NCI-H1417 treated with DMSO at 0.1 percent for 48 hours (cell line): Measurements from ENCODE around the gene LCN10.
"Not testable (repeated sequence)": the region's sequence is repeated elsewhere in the genome, so short reads cannot be mapped to it uniquely, and the experiment has no call there.

Experiments used
- DNase-seq: peaks from one replicate; lab custom pipeline; 2025; lab: John Stamatoyannopoulos, UW

Gene LCN10

DNA sequence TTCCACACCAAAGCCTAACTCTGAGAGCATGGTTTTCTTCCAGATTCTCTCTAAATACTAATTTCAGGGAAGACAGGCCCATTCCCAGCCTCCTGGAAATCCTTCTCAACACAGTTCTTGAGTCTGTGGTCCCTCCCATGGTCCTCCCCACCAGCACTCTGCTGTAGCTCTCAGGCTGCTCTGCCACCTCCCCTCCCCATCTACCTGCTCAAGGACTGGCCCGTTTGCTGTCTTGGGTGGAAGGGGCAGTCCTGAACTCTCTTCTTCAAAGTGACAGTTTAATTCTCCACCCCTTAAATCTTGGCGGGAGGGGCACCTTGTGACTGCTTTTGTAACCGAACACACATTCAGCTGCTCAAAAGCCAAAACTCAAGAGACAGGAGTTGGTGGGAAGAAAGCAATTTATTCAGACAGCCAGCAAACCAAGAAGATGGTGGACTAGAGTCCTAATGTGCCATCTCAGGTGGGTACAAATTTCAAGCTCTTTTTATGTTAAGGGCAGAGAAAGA is 29.2 kb upstream of the LCN10 start:
- no peak for DNase-seq

DNA sequence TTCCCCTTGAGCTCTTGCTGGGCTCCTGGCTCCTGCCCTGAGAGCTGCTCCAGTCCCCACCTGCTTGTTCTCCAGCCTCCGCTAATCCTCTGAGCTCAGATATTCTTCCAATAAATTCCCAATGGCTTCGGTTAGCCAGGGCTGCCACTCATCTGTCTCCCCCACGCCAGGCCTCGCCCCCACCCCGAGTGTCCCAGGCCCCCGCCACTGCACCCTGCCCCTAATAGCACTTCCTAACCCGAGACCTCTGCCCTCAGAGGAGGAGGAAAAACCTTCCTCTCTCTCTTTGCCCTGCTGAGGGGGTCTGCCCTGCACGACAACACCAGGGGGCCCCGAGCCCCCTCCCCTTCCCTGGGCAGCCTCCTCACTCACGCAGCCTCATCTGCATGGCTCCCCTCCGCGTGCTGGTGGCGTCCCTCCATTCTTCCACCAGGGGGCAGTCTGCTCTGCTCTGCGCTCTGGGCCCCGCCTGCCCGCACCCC is 27.0 kb upstream of the LCN10 start:
- no peak for DNase-seq

DNA sequence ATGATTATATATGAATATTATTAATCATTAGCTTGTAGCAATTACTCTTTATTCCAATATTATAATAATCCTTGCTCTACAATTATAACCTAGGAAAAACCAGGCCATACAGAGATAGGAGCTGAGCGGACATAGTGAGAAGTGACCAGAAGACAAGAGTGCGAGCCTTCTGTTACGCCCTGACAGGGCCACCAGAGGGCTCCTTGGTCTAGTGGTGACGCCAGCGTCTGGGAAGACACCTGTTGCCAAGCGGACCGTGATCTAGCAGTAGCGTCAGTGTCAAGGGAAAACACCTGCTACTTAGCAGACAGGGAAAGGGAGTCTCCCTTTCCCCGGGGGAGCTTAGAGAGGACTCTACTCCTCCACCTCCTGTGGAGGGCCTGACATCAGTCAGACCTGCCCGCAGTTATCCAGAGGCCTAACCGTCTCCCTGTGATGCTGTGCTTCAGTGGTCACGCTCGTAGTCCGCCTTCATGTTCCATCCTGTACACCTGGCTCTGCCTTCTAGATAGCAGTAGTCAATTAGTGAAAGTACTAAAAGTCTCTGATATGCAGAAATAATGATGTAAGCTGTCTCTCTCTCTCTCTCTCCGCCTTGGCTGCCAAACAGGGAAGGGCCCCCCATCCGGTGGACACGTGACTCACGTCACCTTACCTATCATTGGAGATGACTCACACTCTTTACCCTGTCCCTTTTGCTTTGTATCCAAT is 23.8 kb upstream of the LCN10 start:
- peak; percentile 51 for DNase-seq

DNA sequence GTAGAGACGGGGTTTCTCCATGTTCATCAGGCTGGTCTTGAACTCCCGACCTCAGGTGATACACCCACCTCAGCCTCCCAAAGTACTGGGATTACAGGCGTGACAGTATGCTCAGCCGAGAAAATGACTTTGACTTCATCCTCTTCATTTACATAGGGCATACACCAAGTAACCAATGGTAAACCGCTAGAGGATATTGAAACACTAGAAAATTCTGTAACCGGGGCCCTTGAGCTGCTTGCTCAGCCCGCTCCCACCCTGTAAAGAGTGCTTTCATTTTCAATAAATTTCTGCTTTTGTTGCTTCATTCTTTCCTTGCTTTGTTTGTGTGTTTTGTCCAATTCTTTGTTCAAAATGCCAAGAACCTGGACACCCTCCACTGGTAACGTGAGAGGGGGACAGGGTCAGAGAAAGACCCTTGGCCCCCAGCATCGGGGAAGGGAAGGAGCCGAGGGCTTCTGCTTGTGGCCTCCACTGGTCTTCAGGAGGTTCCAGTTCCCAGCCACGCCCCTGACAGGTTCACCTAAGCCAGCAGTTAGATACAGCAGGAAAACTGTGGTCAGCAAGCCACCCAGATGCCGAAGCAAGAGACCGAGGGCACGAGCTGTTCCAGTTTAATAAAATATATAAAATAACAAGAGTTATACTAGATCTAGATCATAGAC is 23.1 kb upstream of the LCN10 start:
- not testable (repeated sequence) for DNase-seq

DNA sequence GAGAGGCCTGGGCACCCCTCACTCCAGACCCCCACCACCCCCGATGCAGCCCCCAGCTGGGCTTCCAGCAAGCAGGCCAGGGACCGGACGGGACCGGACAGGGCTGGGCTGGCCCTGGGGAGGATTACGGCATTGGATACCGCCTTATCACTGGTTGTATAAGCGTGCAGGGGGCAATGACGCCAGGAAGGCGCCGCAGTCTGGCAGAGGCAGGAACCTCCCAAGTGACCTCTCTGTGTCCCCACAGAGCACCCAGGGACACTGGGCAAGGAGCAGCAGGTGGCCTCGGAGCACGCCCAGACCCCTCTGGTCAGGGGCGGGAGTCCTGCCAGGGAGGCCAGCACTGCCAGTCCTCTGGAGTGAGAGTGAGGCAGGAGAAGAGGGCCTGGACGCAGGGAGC is 22.3 kb upstream of the LCN10 start:
- DNase-seq: no peak

DNA sequence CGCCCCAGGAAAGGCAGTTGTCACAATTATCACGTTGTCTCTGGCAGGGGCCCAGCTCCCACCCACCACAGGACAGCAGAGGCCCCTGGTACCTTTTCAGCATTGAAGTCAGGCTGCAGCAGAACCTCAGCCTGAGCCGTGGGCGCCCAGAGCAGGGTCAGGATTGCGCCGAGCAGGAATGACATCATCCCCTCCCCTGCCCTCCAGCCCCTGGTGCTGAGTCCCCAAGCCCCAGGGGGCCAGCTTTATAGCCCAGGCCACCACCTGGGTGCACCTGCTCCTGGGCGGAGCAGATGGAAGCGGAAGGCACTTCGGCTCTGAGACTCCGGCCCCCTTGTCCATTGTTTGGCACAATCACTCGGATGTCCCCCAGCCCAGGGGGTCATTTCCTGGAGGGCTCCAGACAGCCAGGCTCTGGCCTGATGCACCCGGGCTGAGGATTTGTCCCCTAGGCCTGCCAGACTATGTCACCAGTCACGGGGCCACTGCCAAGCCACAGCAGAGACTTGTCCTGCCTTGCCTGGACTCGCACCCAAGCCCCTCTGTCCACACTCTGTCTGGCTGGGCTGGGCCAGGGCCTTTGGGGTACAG is 21.7 kb upstream of the LCN10 start, which contains the start of gene LCN15:
LCN15 (minus strand) TSS at position 218 of the 591 bp plus-strand sequence; CDS start at position 188, 30 bp downstream.
- peak; percentile 68 for DNase-seq

DNA sequence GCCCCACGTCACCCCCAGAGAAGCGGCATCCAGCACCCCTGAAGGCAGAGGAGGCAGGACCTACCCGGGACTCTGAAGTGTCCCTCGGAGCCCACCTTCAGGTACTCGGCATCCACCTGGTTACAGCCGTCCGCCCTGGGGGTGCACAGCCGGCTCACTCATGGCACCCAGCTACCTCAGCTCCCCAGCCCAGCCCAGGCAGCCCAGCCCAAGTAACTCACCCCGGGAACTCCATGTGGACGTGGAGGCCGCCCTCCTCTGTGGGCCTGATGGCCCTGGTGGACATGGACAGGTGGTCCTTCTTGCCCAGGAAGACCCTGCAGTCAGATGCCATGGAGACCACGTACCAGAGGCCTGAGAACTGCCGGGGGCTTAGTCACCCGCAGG is 20.9 kb upstream of the LCN10 start:
- no peak for DNase-seq

DNA sequence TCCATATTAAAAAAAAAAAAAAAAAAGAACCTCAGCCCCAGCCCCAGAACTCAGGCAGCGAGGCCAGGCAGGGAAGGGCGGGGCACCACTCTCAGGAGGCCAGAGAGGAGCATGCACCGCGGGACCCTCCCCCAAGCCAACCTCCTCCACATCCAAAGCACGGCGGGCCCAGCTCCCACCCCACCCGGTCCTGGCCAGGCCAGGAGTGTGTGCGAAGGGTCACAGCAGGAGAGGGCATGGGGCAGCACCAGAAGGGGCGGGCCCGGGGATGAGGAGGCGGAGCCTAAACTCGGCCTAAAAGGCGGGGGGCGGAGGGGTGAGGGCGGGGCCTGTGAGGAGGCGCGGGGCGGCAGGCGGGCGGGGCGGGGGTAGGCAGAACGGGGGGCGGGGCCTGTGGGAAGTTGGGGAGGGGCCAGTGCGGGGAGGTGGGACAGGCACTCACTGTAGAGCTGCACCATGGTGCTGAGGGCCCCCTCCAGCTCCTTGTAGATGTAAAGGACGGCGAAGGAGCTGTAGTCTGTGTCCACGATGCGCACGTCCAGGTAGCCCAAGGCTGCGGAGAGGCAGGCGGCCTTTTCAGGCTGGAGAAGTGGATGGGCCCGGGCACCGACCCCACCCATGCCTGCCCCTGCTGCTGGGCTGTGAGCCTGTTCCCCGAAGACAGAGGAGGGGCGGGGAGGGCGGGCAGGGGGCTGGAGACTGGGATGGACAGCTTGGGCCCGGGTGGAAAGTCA is 20.3 kb upstream of the LCN10 start:
- DNase-seq: no peak

DNA sequence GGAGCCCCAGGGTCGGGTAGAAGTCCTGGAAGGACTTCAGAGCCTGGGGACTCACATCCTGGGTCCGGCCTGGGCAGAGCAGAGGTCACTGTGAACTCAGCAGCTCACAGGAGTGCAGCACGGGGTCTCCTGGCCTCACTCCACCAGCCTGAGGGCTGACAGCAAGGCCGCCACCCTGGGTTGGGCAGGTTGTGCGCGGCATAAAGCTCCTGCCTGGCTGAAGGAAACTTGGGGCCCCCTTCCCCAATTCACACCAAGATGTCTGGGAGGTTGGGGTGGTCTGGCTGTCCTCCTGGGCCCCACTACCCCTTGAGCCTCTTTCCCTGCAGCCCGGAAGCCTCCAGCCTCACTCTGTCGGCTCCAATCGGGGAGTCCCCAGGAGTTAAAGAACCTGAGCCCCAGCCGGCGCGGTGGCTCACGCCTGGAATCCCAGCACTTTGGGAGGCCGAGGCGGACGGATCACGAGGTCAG is 19.5 kb upstream of the LCN10 start:
- DNase-seq: no peak

DNA sequence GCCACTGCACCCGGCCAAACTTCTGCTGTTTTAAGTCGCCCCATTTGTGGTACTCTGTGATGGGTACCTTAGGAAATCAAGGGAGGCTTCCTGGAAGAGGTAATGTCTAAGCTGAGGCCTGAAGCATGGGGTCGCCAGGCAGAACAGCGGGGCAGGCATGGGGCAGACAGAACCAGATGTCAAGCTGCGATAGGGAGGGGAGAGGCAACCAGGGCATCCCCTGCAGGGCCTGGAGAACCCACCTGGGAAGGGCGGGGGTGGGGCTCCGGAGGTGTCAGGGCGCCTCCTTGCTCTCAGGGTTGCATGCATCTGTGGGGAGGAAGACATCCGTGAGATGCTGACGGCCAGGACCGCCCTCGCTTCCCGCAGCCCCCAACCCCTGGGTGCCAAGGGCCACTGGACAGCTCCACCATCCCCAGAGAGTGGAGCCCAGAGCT is 18.8 kb upstream of the LCN10 start:
- no peak for DNase-seq

DNA sequence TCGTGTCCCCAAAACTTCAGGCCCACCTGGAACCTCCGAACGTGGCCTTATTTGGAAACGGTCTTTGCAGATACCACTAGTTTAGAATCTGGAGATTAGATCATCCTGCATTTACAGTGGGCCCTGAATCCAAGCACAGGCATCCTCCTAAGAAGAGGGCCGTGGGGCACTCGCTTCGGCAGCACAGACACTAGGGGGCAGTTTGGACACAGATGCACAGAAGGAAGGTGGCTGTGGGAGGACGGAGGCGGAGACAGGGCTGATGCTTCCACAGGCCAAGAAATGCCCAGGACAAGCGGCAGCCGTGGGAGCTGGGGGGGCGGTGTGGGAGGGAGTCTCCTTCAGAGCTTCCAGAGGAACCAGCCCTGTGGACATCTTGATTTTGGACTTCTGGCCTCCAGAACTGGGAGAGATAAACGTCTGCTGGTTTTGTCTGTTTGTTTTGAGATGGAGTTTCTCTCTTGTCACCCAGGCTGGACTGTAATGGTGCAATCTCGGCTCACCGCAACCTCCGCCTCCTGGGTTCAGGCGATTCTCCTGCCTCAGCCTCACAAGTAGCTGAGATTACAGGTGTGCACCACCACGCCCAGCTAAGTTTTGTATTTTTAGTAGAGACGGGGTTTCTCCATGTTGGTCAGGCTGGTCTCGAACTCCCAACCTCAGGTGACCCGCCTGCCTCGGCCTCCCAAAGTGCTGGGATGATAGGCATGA is 18.2 kb upstream of the LCN10 start:
- not testable (repeated sequence) for DNase-seq

DNA sequence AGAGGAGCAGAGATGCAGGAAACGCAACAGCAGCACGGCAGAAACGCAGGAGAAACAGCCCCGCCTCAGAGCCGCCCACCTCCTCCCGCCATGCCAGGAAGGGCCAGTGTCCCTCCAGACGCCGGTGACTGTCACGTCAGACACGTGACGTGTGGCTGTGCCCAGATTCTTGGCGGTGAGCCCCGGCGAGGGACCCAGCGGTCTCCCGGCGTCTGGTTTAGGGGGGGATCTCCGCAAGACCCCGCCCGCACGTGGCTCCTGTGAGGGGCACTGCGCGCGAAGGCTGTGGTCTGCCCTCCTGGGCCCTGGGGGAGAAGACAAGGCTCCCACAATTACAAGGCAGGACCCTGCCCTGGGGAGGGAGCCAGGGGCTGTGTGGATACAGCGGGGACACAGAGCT is 17.7 kb upstream of the LCN10 start:
- DNase-seq: no peak

DNA sequence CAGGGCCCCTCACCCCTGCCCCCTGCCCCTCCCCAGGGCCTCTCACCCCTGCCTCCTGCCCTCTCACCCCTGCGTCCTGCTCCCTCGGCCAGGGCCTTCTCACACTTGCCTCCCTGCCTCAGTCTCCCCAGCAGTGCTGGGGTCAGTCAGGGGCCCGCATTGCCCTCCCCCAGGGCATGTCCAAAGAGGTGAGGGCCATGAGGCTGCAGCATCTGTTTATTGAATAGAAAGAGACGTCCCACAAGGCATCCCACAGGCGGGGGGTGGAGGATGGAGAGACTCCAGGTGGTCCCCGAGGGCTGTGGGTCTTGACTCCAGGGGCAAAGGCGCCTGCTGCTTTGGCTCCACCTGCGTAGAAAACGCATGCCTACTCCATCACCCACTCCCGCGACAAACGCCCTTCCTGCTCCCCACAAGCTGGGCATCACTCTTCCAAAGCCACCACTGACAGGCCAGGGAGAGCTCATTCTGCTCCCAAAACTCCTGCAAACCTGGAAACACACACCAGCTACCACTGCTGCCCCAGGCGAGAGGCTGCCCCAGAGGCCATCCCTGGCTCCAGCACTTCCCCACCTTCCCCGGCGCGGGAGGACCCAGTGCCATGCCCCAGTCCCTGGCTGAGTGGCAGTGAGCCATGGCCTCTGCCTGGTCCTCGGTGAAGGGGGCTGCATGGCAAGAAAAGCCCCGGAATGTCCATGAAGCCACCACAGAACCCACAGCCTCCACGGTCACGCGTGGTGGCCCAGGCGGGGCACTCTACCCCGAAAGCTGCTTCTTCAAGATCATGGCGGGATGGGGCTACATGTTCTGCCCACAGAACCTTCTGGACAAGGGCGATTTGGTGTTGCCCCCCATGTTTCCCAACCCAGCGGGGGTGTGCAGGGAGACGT is 16.9 kb upstream of the LCN10 start:
- DNase-seq: no peak

DNA sequence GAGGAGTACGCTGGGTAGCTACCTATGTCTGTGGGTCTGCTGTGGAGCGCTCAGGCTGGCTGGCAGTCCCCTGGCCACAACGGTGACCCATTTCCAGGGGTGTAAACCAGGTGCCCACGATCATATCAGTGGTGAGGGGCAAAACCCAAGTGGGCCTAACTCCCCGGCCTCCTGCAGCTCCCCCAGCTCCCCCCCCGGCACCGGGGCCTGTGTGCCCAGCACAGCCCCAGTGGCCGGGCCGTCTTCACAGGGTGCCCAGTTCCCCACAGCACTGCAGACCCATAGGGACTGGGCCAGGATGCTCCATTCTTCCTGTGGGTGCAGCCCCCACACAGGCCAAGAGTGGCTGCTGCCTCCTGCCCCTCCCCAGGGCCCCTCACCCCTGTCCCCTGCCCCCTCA is 16.3 kb upstream of the LCN10 start:
- no peak for DNase-seq

DNA sequence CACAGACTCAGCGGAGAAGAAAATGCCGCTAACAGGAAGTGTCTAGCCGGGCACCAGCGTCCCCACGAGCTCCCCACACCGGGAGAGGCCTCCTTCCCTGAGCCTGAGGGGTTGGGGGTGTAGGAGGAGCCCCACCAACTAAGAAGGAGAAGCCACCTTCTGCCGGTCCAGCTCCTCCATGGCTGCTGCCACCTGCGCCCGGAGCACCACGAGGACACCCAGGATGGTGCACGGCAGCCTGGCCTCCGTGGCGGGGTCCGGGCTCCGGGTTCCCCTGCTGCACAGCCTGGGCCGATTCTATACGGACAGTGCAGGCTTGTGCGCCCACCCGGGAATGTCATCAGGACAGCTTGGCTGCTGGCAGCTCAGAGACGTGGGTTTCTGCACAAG is 15.0 kb upstream of the LCN10 start:
- no peak for DNase-seq

DNA sequence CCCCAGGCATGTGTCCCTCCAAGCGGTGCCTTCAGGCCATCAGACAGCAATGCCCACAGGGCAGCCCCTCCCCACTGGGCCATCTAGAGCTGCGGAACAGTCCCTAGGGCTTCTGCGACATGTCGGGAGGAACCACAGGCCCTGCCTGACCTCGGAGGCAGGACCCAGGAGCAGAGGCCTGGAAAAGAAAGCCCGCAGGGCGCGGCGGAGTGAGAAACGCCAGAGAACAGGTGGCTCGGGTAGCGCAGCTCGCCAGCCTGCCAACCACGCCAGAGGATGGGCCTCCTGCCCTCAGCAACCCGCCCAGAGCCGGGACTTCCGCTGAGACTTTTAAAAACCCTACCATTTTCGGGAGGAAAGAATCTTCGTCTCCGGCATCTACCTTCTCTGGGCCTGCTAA is 14.6 kb upstream of the LCN10 start:
- no peak for DNase-seq

DNA sequence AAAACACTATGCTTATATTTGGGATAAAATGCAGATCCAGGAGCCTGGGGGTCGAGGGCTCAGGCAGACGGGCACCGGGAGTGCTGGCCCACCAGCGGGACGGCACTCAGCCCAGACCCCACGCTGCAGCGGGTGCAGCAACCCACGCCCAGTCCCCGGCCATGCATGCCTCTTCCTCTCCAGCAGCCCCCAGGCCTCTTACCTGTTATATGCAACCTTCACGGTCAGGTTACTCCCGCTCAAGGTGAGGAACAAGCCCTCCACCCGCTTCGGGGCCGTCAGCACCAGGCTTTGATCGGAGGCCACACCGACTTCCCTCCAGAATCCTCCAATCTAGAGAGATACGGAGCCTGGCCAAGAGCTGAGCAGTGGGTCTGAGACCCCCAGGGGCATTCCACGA is 14.1 kb upstream of the LCN10 start:
- DNase-seq: no peak

DNA sequence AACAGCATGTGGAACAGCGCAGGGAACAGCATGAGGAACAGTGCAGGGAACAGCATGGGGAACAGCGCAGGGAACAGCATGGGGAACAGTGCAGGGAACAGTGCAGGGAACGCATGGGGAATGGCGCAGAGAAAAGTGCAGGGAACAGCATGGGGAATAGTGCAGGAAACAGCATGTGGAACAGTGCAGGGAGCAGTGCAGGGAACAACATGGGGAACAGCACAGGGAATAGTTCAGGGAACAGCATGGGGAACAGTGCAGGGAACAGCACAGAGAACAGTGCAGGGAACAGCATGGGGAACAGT is 13.3 kb upstream of the LCN10 start:
- DNase-seq: no peak

DNA sequence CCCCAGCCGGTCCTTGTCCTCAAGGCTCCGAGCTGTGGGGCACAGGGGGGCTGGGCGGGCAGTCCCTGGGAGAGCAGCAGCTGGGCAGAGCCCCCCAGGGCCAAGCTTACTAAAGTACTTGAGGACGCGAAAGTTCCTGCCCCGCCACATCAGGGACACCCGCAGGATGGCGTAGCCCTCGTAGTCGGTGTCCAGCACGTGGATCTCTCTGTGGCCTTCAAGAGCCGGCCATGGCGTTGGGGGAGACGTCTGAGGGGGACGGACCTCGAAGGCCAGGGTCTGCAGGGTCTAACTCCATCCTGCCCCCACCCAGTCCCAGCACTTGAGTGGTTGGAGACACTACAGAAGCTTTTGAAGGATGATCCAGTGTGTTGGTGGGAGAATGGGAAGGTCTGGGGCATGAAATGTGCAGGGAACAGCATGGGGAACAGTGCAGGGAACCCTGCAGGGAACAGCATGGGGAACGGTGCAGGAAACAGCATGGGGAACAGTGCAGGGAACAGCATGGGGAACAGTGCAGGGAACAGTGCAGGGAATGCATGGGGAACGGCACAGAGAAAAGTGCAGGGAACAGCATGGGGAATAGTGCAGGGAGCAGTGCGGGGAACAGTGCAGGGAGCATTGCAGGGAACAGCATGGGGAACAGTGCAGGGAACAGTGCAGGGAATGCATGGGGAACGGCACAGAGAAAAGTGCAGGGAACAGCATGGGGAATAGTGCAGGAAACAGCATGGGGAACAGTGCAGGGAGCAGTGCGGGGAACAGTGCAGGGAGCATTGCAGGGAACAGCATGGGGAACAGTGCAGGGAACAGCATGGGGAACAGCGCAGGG is 12.8 kb upstream of the LCN10 start:
- not testable (repeated sequence) for DNase-seq
